Stimulated activated effector memory CD8-positive, alpha-beta T cell treated with anti-CD3 and anti-CD28 coated beads, Interleukin-12 subunit alpha, Interleukin-12 subunit beta, amount 100 ng/mL, for 72 hours (primary cell): Measurements from ENCODE around the gene RLN3.

Source experiments
- ATAC-seq: fragments of 150-1000 bp; cut with Tn5 transposase; 2 replicates; pipeline ENCODE4 v1.10.0; 2021
- DNase-seq, 2 donors: peaks; one replicate each; pipeline ENCODE4 v3.0.0; 2021 to 2022; ENCODE audit warnings: low spot score in 2 of 2
- H3K27ac Mint-ChIP-seq: one replicate; pipeline ENCODE4 v1.8.0; 2022; ENCODE audit warnings: mild to moderate bottlenecking, mixed read lengths
- H3K36me3 Mint-ChIP-seq: one replicate; pipeline ENCODE4 v1.8.0; 2022; ENCODE audit warnings: mild to moderate bottlenecking, mixed read lengths
- H3K4me1 Mint-ChIP-seq: one replicate; pipeline ENCODE4 v1.8.0; 2022; ENCODE audit warnings: mixed read lengths
- H3K4me3 Mint-ChIP-seq: one replicate; pipeline ENCODE4 v1.8.0; 2022; ENCODE audit warnings: mild to moderate bottlenecking, mixed read lengths
- H3K9me3 Mint-ChIP-seq: one replicate; pipeline ENCODE4 v1.8.0; 2022; ENCODE audit warnings: mixed read lengths

RLN3 gene

GRCh38 chr19:14053032-14053431 is 25.1 kb downstream of the RLN3 start:
- H3K9me3 Mint-ChIP-seq: no peaks in the 10 kb centered on the region
- no peak for ATAC-seq
- no peak overlapping the region for H3K4me3 Mint-ChIP-seq
- H3K27ac Mint-ChIP-seq: no peak overlapping the region
- no peak for DNase-seq
- H3K4me1 Mint-ChIP-seq: peaks cover 33% of the 10 kb centered on the region
- H3K36me3 Mint-ChIP-seq: peaks cover 52% of the 10 kb centered on the region

GRCh38 chr19:14053500-14053899 is 25.6 kb downstream of the RLN3 start:
- Mint-ChIP-seq H3K9me3 (no peaks in the 10 kb centered on the region), H3K4me3 (no peak overlapping the region), H3K27ac (peak overlapping the region; percentile 38), H3K4me1 (peaks cover 34% of the 10 kb centered on the region), H3K36me3 (peaks cover 48% of the 10 kb centered on the region)
- ATAC-seq: no peak
- no peak for DNase-seq

- Mint-ChIP-seq H3K4me3 (no peak overlapping the region), H3K9me3 (no peaks in the 10 kb centered on the region), H3K27ac (peak overlapping the region; percentile 38), H3K4me1 (peaks cover 38% of the 10 kb centered on the region), H3K36me3 (peaks cover 42% of the 10 kb centered on the region)
- DNase-seq (no peak), ATAC-seq (no peak)
These were observed 26.2 kb downstream of the RLN3 start for GRCh38 chr19:14054099-14054498.

- Mint-ChIP-seq H3K36me3 (peaks cover 36% of the 10 kb centered on the region), H3K9me3 (no peaks in the 10 kb centered on the region), H3K4me1 (peaks cover 42% of the 10 kb centered on the region), H3K27ac (no peak overlapping the region), H3K4me3 (no peak overlapping the region)
- peak; percentile 5 for ATAC-seq
- DNase-seq: no peak
These were observed 26.8 kb downstream of the RLN3 start for GRCh38 chr19:14054721-14055120.

- Mint-ChIP-seq H3K27ac (no peak overlapping the region), H3K4me3 (no peak overlapping the region), H3K9me3 (no peaks in the 10 kb centered on the region), H3K36me3 (peaks cover 29% of the 10 kb centered on the region), H3K4me1 (peaks cover 45% of the 10 kb centered on the region)
- ATAC-seq: peak; percentile 3
- no peak for DNase-seq
These were observed 27.4 kb downstream of the RLN3 start for GRCh38 chr19:14055396-14055795.

- Mint-ChIP-seq H3K4me1 (peaks cover 45% of the 10 kb centered on the region), H3K9me3 (no peaks in the 10 kb centered on the region), H3K27ac (no peak overlapping the region), H3K4me3 (no peak overlapping the region), H3K36me3 (peaks cover 21% of the 10 kb centered on the region)
- DNase-seq: no peak
- no peak for ATAC-seq
These were observed 28.2 kb downstream of the RLN3 start for GRCh38 chr19:14056069-14056666.

GRCh38 chr19:14056741-14057356 is 28.9 kb downstream of the RLN3 start:
- Mint-ChIP-seq H3K4me3 (peak overlapping the region; percentile 67), H3K36me3 (peaks cover 14% of the 10 kb centered on the region), H3K27ac (no peak overlapping the region), H3K4me1 (peaks cover 45% of the 10 kb centered on the region), H3K9me3 (no peaks in the 10 kb centered on the region)
- DNase-seq: no peak
- ATAC-seq: no peak

GRCh38 chr19:14058182-14059092 is 30.5 kb downstream of the RLN3 start:
- DNase-seq: no peak
- H3K4me1 Mint-ChIP-seq: peaks cover 41% of the 10 kb centered on the region
- H3K36me3 Mint-ChIP-seq: no peaks in the 10 kb centered on the region
- no peak overlapping the region for H3K27ac Mint-ChIP-seq
- peak overlapping the region; percentile 67 for H3K4me3 Mint-ChIP-seq
- ATAC-seq: no peak
- no peaks in the 10 kb centered on the region for H3K9me3 Mint-ChIP-seq

- DNase-seq: peak; percentile 54 to 77
- H3K9me3 Mint-ChIP-seq: no peaks in the 10 kb centered on the region
These were observed 31.1 kb downstream of the RLN3 start for GRCh38 chr19:14059093-14059480.

GRCh38 chr19:14059652-14060155 is 31.8 kb downstream of the RLN3 start:
- DNase-seq (no peak), ATAC-seq (no peak)
- Mint-ChIP-seq H3K4me1 (peaks cover 31% of the 10 kb centered on the region), H3K4me3 (no peak overlapping the region), H3K36me3 (no peaks in the 10 kb centered on the region), H3K9me3 (no peaks in the 10 kb centered on the region), H3K27ac (no peak overlapping the region)

More at GRCh38 chr19:14059093-14059480, 31.1 kb downstream of the RLN3 start:
- peaks cover 37% of the 10 kb centered on the region for H3K4me1 Mint-ChIP-seq
- no peak overlapping the region for H3K27ac Mint-ChIP-seq
- peak overlapping the region; percentile 67 for H3K4me3 Mint-ChIP-seq
- ATAC-seq: peak; percentile 49
- H3K36me3 Mint-ChIP-seq: no peaks in the 10 kb centered on the region

GRCh38 chr19:14061081-14061749 is 33.3 kb downstream of the RLN3 start:
- no peaks in the 10 kb centered on the region for H3K36me3 Mint-ChIP-seq
- DNase-seq (no peak), ATAC-seq (no peak)
- H3K9me3 Mint-ChIP-seq: no peaks in the 10 kb centered on the region
- no peak overlapping the region for H3K27ac Mint-ChIP-seq
- H3K4me3 Mint-ChIP-seq: no peak overlapping the region
- peaks cover 23% of the 10 kb centered on the region for H3K4me1 Mint-ChIP-seq

- no peaks in the 10 kb centered on the region for H3K9me3 Mint-ChIP-seq
- no peak for DNase-seq
- peaks cover 23% of the 10 kb centered on the region for H3K4me1 Mint-ChIP-seq
- H3K27ac Mint-ChIP-seq: no peak within 1 kb of the TSS
- no peak within 1 kb of the TSS for H3K4me3 Mint-ChIP-seq
- no peaks in the 10 kb centered on the region for H3K36me3 Mint-ChIP-seq
- ATAC-seq: no peak
These were observed 34.0 kb downstream of the RLN3 start, which contains the start of gene PALM3 for GRCh38 chr19:14061751-14062557. Gene PALM3, minus strand, starts transcription at chr19:14062076. Its CDS starts 96 bp downstream, at chr19:14061980.

- H3K4me1 Mint-ChIP-seq: peaks cover 23% of the 10 kb centered on the region
- no peak for ATAC-seq
- H3K36me3 Mint-ChIP-seq: no peaks in the 10 kb centered on the region
- H3K4me3 Mint-ChIP-seq: no peak overlapping the region
- no peak for DNase-seq
- no peak overlapping the region for H3K27ac Mint-ChIP-seq
- H3K9me3 Mint-ChIP-seq: no peaks in the 10 kb centered on the region
These were observed 34.6 kb downstream of the RLN3 start for GRCh38 chr19:14062558-14062855.

- H3K9me3 Mint-ChIP-seq: no peaks in the 10 kb centered on the region
- no peak for ATAC-seq
- H3K4me1 Mint-ChIP-seq: peaks cover 17% of the 10 kb centered on the region
- no peak overlapping the region for H3K4me3 Mint-ChIP-seq
- no peaks in the 10 kb centered on the region for H3K36me3 Mint-ChIP-seq
- DNase-seq: no peak
- no peak overlapping the region for H3K27ac Mint-ChIP-seq
These were observed 35.2 kb downstream of the RLN3 start for GRCh38 chr19:14063105-14063504.
